Non-pigmented ciliary epithelial cell (primary cell): ENCODE results near the gene ASAH2B.

ENCODE experiments used
- DNase-seq: peaks from one replicate; pipeline ENCODE4 v3.0.0-alpha.2; 2010; ENCODE audit warnings: low read depth

The ASAH2B gene

DNA sequence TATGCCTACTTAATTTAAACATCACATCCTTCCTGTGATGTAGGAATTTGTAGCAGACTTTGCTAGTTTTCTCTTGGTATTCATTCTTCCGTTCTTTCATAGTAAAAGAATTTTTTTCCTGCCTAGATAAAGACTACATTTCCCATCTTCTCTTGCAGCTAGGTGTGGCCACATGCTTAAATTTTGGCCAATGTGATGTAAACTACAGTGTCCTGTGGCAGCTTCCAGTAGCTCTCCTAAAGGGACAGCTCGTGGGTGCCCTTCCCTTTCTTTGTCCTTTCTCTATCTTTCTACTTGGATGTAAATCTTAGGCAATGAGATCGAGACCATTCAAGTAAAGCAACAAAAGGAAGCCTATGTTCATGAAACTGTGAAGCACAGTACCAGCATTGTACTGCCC, 58.6 kb downstream of the ASAH2B start:
- no peak for DNase-seq

DNA sequence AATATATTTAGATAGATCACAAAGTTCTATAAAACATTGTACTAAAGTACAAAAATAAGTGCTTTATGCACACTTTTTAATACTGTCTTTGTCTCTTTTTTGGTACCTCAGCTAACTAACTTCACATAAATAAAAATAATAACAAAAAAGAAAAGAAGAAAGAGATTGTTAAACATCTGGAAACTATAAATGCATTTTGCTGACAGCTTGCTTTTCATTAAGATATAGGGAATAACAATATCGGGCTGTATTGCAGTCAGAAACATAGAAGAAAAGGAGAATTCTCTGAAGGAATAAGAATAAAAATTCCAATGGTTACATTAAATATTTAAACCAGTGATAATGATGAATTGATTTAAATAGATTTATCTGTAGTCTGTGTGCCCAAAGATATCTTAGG, 59.9 kb downstream of the ASAH2B start:
- DNase-seq = no peak

DNA sequence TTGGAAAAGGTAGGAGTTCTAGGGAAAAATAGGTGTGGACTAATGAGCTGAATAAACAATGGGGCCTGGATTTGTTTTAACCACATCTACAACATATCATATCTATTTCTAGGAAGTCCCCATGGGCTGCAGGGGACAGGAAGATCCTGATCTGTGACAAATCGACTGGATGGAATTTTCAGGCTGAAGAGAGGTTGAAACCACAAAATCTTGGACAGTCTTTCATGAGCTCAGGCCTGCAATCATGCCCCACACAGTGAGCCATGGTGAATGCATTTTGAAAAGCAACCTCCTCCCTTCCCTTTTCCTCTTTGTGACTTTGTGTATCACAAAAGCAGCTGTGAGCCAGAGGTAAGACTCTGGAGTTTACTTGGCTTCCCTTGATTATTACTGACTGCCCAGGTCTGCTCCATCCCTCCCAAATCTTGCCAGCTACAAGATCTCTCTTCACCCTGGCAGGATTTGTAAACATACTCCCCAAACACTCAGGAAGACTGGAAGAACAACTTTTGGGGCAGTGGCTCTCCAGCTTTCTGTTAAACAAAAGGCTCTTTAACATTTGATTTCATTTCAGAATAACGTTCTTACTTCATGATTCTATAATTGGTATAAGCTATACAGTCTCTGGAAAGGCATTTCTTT, 66.4 kb downstream of the ASAH2B start:
- no peak for DNase-seq

DNA sequence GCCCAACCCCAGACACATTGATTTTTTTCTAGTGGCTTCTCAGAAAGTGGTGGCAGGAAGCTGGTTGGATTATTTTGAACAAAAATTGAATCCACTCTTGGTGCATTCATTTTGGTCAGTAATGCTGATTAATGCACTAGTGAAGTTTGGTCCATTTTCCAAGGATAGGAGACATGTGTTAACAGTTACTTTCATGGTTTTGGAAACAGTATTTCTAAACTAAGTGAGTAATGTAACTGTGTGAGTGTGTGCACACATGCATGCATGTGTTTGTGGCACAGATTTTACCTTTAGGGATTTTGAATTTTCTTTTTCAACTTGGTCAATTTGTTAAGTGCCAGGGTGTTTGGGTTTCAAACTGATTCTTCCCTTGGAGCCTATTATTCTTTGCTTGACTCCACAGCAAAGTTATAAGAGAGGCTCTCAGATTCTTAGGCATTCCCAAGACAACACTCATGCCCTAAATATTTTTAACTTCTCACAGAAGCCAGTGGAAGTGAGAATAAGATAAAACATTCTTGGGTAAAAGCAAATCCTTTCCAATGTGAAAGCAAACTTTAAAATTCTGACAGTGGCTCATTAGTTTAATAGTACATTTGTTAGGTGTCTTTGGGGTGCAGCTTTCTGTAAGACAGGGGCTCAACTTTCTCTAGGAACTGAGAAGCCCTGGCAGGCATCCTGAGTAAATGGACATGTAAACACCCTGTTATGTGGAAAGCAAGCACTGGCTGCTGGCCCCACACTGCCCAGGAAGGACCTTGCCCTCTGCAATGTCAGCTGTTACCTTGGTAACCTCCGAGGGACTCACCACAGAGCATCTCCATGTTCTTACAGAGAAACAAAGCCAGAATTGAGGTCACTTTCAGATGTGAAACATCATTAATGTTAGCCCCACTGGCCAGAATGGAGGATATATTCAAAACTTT, 68.4 kb downstream of the ASAH2B start:
- no peak for DNase-seq
